ENCODE data around the gene ZNF740. TPM values are rescaled to one million over a fixed set of nuclear protein-coding genes. Genes with fewer than 3 reads are reported as not detected.

The ZNF740 gene
- total RNA-seq, 4 donors from 2014 or later = 14.0 to 22.3 (median 17.7) TPM

- TF ChIP-seq CTCF (IDR thresholded peaks at IDR 0.05; ENCODE audit: low read depth) = no peak
These were observed 61.3 kb downstream of the ZNF740 start for GRCh38 chr12:53241623-53242412.

- TF ChIP-seq CTCF (IDR thresholded peaks at IDR 0.05; ENCODE audit: low read depth) = no peak
These were observed 63.8 kb downstream of the ZNF740 start for GRCh38 chr12:53244337-53244736.

Small RNAs within 50 kb of the gene (small RNA-seq; reads per million reads assigned to genes)
- gene HIGD1AP1 (not detected), gene RNU6-333P (not detected)

Other genes with a start within 250 kb of the ZNF740 start
- 1 to 10 TPM; 3.2 to 9.2 (median 6.5) TPM for gene KRT18, start 231.6 kb upstream of the ZNF740 start, total RNA-seq
- gene EIF4B, start 174.3 kb upstream of the ZNF740 start, total RNA-seq = 100 to 1,000 TPM; 471 to 677 (median 528) TPM
- gene TNS2, start 130.7 kb upstream of the ZNF740 start, total RNA-seq = 100 to 1,000 TPM; 108 to 522 (median 189) TPM
- gene SPRYD3, start 101.3 kb upstream of the ZNF740 start, total RNA-seq = 10 to 100 TPM; 20.4 to 41.8 (median 24.6) TPM
- 1,000 to 10,000 TPM in 1 of 4 donors, 100 to 1,000 TPM in 3; 224 to 1,933 (median 278) TPM for gene IGFBP6, start 83.1 kb upstream of the ZNF740 start, total RNA-seq
- under 1 TPM in 1 of 4 donors, not detected in 3; 0.38 TPM for gene SOAT2, start 77.2 kb upstream of the ZNF740 start, total RNA-seq
- gene CSAD, start 203 bp downstream of the ZNF740 start, total RNA-seq = 100 to 1,000 TPM in 2 of 4 donors, 10 to 100 TPM in 2; 63.7 to 215 (median 101) TPM
- gene ITGB7, start 26.5 kb downstream of the ZNF740 start, total RNA-seq = 1 to 10 TPM in 3 of 4 donors, under 1 TPM in 1; 0.49 to 8.1 (median 3.0) TPM
- gene RARG, start 51.5 kb downstream of the ZNF740 start, total RNA-seq = 10 to 100 TPM in 3 of 4 donors, 1 to 10 TPM in 1; 4.2 to 14.1 (median 10.9) TPM
- 1 to 10 TPM in 2 of 4 donors, under 1 TPM in 1, not detected in 1; 0.38 to 2.4 (median 2.0) TPM for gene ESPL1, start 87.6 kb downstream of the ZNF740 start, total RNA-seq
- gene PFDN5, start 114.8 kb downstream of the ZNF740 start, total RNA-seq = 100 to 1,000 TPM; 523 to 856 (median 791) TPM
- gene MYG1, start 119.0 kb downstream of the ZNF740 start, total RNA-seq = 10 to 100 TPM; 26.7 to 46.5 (median 40.7) TPM
- gene AAAS, start 140.9 kb downstream of the ZNF740 start, total RNA-seq = 10 to 100 TPM; 30.3 to 56.9 (median 35.0) TPM
- gene SP7, start 155.6 kb downstream of the ZNF740 start, total RNA-seq = not detected
- 10 to 100 TPM; 53.0 to 81.8 (median 72.7) TPM for gene SP1, start 199.5 kb downstream of the ZNF740 start, total RNA-seq
- under 1 TPM in 1 of 4 donors, not detected in 3; 0.22 TPM for gene AMHR2, start 243.1 kb downstream of the ZNF740 start, total RNA-seq

All from subcutaneous adipose tissue (tissue), 4 donors.